GM21786 (cell line): Measurements from ENCODE around the gene GPR37L1.
"Not testable (repeated sequence)": the region's sequence is repeated elsewhere in the genome, so short reads cannot be mapped to it uniquely, and the experiment has no call there.

ENCODE experiments used
- ATAC-seq: cut with Tn5 transposase; IDR thresholded peaks from one replicate; pipeline ENCODE4 v1.9.1; 2021; ENCODE audit not compliant: unreplicated experiment

The GPR37L1 gene

DNA sequence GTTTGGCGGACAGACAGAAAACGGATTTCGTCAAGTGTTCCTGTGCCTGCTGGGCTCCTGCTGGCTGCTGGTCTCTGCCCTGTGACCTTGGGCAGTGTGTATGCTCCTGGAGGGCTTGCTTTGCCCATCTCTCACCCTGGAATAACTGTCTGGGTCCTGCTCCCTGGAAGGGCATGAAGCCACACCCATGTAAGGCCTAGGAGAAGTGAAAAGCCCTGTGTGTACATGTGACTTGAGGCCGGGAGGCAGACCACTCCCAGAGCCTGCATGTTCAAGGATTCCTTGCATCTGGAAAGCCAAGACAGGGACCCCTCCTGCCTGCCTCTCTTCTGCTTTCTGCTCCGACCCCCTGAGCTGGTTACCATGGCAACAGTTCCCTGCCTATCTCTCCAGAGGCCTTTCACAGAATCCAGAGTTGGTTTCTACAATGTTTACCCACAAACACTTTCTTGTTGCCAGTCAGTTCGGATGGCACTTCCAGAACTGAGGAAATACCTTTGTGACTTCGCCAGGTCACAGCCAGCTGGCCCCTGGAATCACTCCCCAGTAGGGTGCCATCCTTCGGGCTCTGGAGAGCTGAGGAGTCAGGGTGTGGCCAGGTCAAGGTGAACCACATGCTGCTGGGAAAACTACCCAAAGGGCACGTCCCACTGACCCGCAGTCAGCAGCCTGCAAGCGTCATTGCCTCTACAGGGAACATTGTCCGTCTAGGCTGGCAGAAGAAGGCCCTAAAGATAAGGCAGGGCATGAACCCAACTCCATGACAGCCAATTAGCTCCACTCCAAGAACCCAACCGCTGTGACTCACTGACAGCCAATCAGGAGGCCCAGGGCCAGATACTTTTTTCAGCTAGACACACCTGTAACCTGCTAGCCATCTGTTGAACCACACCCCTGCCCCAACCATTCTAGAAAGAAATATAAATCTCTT is 14.7 kb upstream of the GPR37L1 start:
- ATAC-seq: no peak

GRCh38 chr1:202110977-202111376 is 11.7 kb upstream of the GPR37L1 start:
- ATAC-seq: no peak

GRCh38 chr1:202111589-202111988 is 11.1 kb upstream of the GPR37L1 start:
- not testable (repeated sequence) for ATAC-seq

- no peak for ATAC-seq
Observed at GRCh38 chr1:202112859-202113689, 9.6 kb upstream of the GPR37L1 start.

- ATAC-seq: peak; percentile 37
Observed at GRCh38 chr1:202113690-202114300, 8.9 kb upstream of the GPR37L1 start.

GRCh38 chr1:202116287-202116686 is 6.4 kb upstream of the GPR37L1 start:
- no peak for ATAC-seq

DNA sequence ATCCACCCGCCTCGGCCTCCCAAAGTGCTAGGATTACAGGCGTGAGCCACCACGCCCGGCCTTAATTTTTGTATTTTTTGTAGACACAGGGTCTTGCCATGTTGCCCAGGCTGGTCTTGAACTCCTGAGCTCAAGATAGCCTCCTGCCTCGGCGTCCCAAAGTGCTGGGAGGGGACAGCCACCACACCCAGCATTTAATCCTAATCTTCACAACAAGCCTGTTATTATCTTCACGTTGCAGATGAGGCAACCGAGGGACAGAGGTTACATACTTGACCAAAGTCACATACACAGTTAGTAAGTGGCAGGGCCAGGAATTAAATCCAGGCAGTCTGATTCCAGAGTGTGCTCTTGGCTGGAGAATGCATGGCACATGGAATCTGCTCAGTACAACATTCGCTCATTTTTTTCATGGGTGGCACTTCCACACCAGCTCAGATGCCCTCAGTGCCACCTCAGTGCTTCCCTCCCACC is 4.8 kb upstream of the GPR37L1 start:
- ATAC-seq: no peak

- ATAC-seq: no peak
Observed at GRCh38 chr1:202121006-202121405, 1.7 kb upstream of the GPR37L1 start.

DNA sequence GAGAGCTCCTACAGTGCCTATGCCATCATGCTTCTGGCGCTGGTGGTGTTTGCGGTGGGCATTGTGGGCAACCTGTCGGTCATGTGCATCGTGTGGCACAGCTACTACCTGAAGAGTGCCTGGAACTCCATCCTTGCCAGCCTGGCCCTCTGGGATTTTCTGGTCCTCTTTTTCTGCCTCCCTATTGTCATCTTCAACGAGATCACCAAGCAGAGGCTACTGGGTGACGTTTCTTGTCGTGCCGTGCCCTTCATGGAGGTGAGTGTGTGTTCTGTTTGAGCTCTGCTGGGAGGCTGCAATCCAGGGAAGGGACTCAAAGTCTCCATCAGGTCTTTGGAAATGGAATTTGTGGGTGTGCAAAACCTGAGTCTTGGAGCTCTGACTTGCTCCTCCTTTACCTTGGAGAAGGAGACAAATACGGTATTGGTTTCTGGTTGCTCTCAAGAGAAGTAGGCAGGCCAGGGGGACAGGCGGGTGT is 658 bp downstream of the GPR37L1 start:
- no peak for ATAC-seq

DNA sequence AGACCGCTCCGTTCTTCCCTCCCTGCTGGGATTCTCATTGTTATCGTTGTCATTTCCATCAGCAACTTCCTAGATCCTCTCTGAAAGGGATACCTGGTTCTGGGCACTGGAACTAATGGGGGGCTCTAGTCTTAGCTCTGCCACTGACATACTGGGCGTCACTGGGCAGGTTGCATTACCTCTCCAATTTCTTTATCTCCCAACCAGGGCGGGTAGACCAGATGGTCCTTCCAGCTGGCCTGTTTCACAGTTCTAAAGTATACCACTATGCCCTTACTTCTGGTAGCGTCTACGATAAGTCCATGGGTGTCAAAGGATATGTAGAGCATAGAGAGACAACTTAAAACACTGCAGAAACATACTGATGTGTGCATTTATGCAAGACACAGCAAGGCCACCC is 1.4 kb downstream of the GPR37L1 start:
- ATAC-seq: no peak

DNA sequence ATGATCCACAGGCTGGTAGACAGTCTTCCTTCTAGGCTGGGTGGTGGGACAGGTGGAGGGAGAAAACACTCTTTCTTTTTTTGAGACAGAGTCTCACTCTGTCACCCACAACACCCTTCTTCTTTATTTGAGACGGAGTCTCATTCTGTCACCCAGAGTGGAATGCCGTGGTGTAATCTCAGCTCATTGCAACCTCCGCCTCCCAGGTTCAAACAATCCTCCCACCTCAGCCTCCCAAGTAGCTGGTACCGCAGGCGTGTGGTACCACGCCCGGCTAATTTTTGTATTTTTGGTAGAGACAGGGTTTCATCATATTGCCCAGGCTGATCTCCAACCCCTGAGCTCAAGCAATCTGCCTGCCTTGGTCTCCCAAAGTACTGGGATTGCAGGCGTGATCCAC is 2.9 kb downstream of the GPR37L1 start:
- ATAC-seq: no peak

DNA sequence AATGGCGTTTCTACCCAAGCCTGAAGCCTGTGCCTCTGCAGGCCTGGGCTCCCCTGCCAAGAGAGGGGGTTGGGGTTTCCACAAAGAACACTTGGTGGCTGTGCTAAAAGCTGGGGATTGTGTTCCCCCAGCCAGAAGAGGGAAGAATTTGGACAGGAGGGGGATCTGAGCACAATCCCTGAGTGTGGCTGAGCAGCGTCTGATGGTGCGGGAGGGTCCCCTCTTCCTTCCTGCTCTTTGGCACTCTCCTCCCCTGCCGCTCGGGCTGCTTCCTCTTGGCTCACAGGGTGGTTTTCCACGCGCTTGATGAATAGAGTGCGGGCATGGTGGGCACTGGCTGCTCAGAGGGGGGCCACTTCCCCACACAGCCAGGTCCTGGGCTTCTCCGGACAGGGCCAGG is 3.7 kb downstream of the GPR37L1 start:
- no peak for ATAC-seq

DNA sequence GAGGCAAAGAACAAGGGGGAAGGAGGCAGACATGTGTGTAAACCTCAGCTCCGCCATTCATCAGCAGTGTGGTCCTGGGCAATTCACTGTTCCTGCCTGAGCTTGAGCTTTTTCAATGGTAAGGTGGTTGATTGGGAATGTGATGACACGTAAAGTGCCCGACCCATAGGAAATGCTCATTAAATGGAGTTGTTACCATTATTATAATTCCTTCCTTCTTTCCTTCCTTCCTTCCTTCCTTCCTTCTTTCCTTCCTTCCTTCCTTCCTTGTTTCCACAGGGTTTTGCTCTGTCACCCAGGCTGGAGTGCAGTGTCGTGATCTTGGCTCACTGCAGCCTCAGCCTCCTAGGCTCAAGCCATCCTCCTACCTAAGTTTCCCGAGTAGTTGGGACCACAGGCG is 4.3 kb downstream of the GPR37L1 start:
- ATAC-seq: no peak

DNA sequence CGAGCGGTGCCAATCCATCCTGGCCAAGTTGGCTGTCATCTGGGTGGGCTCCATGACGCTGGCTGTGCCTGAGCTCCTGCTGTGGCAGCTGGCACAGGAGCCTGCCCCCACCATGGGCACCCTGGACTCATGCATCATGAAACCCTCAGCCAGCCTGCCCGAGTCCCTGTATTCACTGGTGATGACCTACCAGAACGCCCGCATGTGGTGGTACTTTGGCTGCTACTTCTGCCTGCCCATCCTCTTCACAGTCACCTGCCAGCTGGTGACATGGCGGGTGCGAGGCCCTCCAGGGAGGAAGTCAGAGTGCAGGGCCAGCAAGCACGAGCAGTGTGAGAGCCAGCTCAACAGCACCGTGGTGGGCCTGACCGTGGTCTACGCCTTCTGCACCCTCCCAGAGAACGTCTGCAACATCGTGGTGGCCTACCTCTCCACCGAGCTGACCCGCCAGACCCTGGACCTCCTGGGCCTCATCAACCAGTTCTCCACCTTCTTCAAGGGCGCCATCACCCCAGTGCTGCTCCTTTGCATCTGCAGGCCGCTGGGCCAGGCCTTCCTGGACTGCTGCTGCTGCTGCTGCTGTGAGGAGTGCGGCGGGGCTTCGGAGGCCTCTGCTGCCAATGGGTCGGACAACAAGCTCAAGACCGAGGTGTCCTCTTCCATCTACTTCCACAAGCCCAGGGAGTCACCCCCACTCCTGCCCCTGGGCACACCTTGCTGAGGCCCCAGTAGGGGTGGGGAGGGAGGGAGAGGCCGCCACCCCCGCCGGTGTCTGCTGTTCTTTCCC is 5.3 kb downstream of the GPR37L1 start:
- no peak for ATAC-seq

DNA sequence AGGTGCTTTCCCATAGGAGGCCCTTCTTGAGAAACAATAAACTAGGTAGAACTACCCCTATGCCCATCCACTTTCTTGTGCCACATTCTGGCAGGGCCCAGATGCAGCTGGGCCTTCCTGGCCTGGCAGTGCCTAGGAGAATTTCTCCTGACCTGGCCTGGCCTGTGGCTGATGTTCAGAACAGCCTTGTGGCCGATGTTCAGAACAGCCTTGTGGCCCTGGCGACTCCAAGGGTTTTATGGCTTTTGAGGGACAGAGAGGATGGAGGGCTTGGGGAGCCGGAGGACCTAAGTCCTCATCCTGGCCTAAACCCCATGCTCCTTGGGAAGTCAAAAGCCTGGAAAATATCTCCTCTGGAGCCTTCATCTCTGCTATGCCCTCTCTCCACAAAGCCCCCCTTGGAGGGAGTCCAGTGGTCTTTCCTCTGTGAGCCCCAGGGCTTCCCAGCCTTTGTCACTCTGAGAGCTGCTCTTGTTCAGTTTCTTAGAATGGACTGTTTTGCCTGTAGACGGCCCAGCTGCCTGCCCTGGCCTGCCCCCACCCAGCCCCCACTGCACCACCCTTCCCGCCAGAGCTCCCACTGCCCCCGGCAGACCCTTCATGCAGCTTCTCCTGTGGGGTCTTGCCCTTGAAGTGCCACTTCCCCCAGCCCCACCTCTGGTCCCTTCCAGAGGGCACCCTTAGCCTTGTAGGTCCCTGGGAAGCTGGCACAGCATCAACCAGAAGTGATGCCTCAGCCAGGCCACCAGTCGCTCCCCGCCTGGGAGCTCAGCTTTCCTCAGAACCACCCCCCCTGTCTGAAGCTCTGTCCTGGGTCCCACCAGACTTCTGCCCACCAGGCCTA is 7.0 kb downstream of the GPR37L1 start:
- no peak for ATAC-seq

DNA sequence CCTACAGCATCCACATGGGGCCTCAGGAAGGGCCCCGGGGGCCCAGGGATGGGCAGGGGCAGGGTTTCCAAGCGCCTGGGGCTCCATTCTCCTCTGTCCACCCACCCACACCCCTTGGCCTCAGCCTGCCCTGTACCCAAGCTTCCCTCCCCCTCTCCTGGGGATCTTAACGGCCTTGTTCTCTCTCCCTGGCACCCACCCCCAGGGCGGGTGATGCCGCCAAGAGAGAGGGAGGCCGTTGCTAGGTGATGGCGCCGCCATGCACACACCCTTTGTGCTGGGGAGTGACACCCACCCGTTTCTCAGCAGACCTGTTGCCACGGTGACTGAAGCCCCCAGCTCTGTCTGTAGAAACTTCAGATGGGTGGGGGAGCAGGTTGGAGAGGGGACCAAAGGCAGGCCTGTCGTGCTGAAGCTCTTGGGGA is 7.6 kb downstream of the GPR37L1 start:
- no peak for ATAC-seq

DNA sequence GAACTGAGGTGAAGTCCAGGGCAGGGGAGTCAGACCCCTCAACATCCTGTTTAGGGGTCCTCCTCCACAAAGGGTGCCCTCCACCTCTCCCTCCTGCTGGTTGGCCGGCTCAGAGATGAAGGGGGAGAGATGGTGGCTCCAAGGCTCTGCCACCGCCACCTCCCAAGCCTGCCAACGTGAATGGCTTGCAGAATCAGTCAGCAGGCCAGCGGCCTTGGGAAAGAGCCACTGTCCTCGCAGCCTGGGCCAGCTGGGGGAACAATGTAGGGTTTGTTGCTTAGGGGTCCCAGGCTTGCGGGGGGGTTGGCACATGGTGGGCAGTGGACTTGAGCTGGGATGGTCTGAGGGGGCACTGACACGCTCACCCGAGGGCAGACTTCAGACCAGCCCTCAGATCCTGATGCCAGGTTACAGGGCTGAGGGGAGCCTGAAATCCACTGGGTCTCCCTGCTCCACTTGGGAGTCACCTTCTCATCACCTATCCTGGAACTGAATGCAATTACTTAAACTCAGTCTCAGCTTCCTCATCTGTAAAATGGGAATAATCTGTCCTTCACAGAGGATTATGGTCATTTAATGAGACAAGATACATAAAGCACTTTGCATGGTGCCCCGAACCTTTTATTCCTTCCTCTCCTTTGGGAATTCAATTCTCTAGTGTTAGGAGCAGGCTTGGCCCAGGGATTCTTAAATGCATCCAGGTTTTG is 8.3 kb downstream of the GPR37L1 start:
- no peak for ATAC-seq

DNA sequence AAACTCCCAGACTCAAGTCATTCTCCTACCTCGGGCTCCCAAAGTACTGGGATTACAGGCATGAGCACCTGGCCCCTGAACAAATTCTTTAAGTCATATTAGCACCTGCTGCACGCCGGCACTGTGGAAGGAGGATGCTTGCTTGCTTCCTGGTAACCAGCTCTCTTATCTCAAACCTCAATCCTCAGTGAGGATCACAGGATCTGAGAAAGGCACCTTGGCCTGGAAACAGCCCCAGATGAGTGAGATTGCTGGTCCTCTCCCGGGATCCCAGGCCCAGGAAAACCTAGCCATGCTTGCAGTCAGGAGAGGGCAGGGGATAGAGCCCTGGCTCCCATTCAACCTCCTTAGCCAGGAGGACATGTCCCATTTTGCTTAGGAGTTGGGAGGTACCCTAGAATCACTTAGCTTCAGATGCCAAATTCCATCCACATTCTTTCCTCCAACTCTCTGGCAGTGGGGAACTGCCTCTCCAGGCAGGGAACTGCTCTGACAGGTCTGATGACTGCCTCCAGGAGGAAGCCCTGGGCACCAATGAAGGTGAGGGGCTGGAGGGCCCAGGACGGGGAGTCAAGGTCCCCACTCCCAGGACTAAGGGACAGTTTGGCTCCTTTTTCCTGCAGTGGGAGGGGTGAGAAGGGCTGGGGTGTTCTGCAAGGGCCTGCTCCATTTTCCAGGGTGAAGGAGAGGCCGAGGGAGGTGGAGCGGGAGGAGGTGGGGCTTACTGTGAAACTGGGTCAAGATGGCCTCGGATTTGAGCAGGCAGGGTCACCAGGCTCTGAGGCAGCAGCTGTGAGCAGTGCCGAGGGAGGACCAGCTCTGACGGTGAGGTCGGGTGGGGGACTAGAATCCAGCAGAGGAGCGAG is 9.5 kb downstream of the GPR37L1 start:
- no peak for ATAC-seq
